Body of pancreas (tissue), 4 donors: ENCODE data around the gene BCL11B. TPM values are rescaled to one million over a fixed set of nuclear protein-coding genes. Genes with fewer than 3 reads are reported as not detected.

ENCODE experiments used
- ATAC-seq: fragments of 150-250 bp; one replicate; pipeline ENCODE4 v1.9.1; 2016
- DNase-seq, 4 donors: peaks; one replicate each; pipeline ENCODE4 v3.0.0-alpha.2; 2019
- H3K27ac ChIP-seq, 4 donors: fragments of 200-600 bp; sonication (generic); 1 replicate in 3 of 4; 2 replicates in 1 of 4; pipeline versions ENCODE4 v1.5.1 to v1.6.1; 2016 to 2019; ENCODE audit warnings: mild to moderate bottlenecking in 1 of 4, mixed read lengths in 1 of 4, moderate library complexity in 1 of 4
- H3K27me3 ChIP-seq, 2 donors: fragments of 200-600 bp; sonication (generic); one replicate each; pipeline ENCODE4 v1.6.0; 2016; ENCODE audit warnings: mild to moderate bottlenecking in 1 of 2
- H3K36me3 ChIP-seq, 2 donors: fragments of 200-600 bp; sonication (generic); replicated peaks in 1 of 2; 2 replicates each; pipeline ENCODE4 v1.5.1; 2016; ENCODE audit warnings: low read depth in 2 of 2; ENCODE audit not compliant: insufficient read depth in 1 of 2
- H3K4me1 ChIP-seq: fragments of 200-600 bp; sonication (generic); one replicate; pipeline ENCODE4 v1.6.0; 2016
- H3K4me3 ChIP-seq, 2 donors: fragments of 200-600 bp; sonication (generic); 1 replicate in 1 of 2; 2 replicates in 1 of 2; pipeline ENCODE4 v1.5.1; 2016 to 2019
- H3K9me3 ChIP-seq, 3 donors: fragments of 200-600 bp; sonication (generic); 1 replicate in 2 of 3; 2 replicates in 1 of 3; pipeline ENCODE4 v1.5.1; 2016
- CTCF ChIP-seq, 7 experiments: fragments of 450-650 bp in 4 of 7; fragments of 200-600 bp in 3 of 7; sonication (generic) in 3 of 7; IDR thresholded peaks; one replicate each; pipeline ENCODE4 v1.5.1; 2016 to 2019; ENCODE audit warnings: antibody characterized with exemption in 7 of 7
- POLR2A ChIP-seq, 3 donors: fragments of 450-650 bp; IDR thresholded peaks; one replicate each; pipeline ENCODE4 v1.6.1; 2016; ENCODE audit warnings: antibody characterized with exemption in 3 of 3, mild to moderate bottlenecking in 2 of 3
- WGBS, 2 donors: methylation state at CpG; one replicate each; pipeline ENCODE4 v1.1.5; 2017; 5-methylcytosine and 5-hydroxymethylcytosine counted together
- intact Hi-C: fragments of 100-400 bp; cut with DNase I; formaldehyde crosslinking; loops from one replicate; pipeline ENCODE4 v1.15.1; 2023
- total RNA-seq, 2 donors: library from RNA; depleted of rRNA; stranded (reverse); fragments of >200 nt; gene quantifications; one replicate each; pipeline ENCODE4 v1.1.0, GENCODE V29; 2016

Gene BCL11B
- total RNA-seq, 2 donors from 2014 or later = 0.78 TPM; not detected in 1

- Histone ChIP-seq H3K27me3 (no peaks in the 10 kb centered on the region), H3K4me3 (no peak overlapping the region), H3K36me3 (no peaks in the 10 kb centered on the region), H3K27ac (no peak overlapping the region), H3K9me3 (no peaks in the 10 kb centered on the region), H3K4me1 (no peaks in the 10 kb centered on the region)
- WGBS, 2 donors = 65 to 67% methylated on average over 1 of the region's 1 CpG
- TF ChIP-seq POLR2A (IDR thresholded peaks at IDR 0.05) = no peak
- TF ChIP-seq CTCF (IDR thresholded peaks at IDR 0.05) = no peak
- ATAC-seq = no peak
- intact Hi-C loops = no loop called here
- no peak for DNase-seq
Measured at GRCh38 chr14:99304208-99304607, 32.2 kb upstream of the BCL11B start.

GRCh38 chr14:99300190-99300589 lies 28.2 kb upstream of the BCL11B start:
- Histone ChIP-seq H3K27ac (no peak overlapping the region), H3K27me3 (no peaks in the 10 kb centered on the region), H3K36me3 (no peaks in the 10 kb centered on the region), H3K4me1 (no peaks in the 10 kb centered on the region), H3K9me3 (no peaks in the 10 kb centered on the region), H3K4me3 (no peak overlapping the region)
- TF ChIP-seq CTCF (IDR thresholded peaks at IDR 0.05) (no peak), POLR2A (IDR thresholded peaks at IDR 0.05) (no peak)
- DNase-seq = no peak
- ATAC-seq = no peak
- intact Hi-C loops = no loop called here

GRCh38 chr14:99296517-99296916 lies 24.5 kb upstream of the BCL11B start:
- ATAC-seq = no peak
- H3K27me3 ChIP-seq = no peaks in the 10 kb centered on the region
- no peaks in the 10 kb centered on the region for H3K9me3 ChIP-seq
- no peaks in the 10 kb centered on the region for H3K36me3 ChIP-seq
- no peak for DNase-seq
- no peaks in the 10 kb centered on the region for H3K4me1 ChIP-seq
- no peak for TF ChIP-seq POLR2A (IDR thresholded peaks at IDR 0.05)
- TF ChIP-seq CTCF (IDR thresholded peaks at IDR 0.05) = no peak
- intact Hi-C loops = no loop called here
- 61 to 81% methylated on average over 10 of the region's 10 CpGs for WGBS, 2 donors
- no peak overlapping the region for H3K4me3 ChIP-seq
- H3K27ac ChIP-seq = no peak overlapping the region

- TF ChIP-seq CTCF (IDR thresholded peaks at IDR 0.05) (no peak), POLR2A (IDR thresholded peaks at IDR 0.05) (no peak)
- H3K36me3 ChIP-seq = no peaks in the 10 kb centered on the region
- H3K27me3 ChIP-seq = no peaks in the 10 kb centered on the region
- no peak overlapping the region for H3K4me3 ChIP-seq
- no peaks in the 10 kb centered on the region for H3K9me3 ChIP-seq
- intact Hi-C loops = no loop called here
- H3K27ac ChIP-seq = no peak overlapping the region
- no peak for ATAC-seq
- no peaks in the 10 kb centered on the region for H3K4me1 ChIP-seq
- 82% methylated on average over 8 to 12 of the region's 12 CpGs for WGBS, 2 donors
- no peak for DNase-seq
Measured at GRCh38 chr14:99289394-99290189, 17.6 kb upstream of the BCL11B start.

GRCh38 chr14:99288948-99289347 lies 17.0 kb upstream of the BCL11B start:
- intact Hi-C loops = no loop called here
- ATAC-seq = no peak
- H3K4me1 ChIP-seq = no peaks in the 10 kb centered on the region
- TF ChIP-seq POLR2A (IDR thresholded peaks at IDR 0.05) = no peak
- TF ChIP-seq CTCF (IDR thresholded peaks at IDR 0.05) = no peak
- H3K9me3 ChIP-seq = no peaks in the 10 kb centered on the region
- H3K27ac ChIP-seq = no peak overlapping the region
- DNase-seq = no peak
- H3K4me3 ChIP-seq = no peak overlapping the region
- no peaks in the 10 kb centered on the region for H3K36me3 ChIP-seq
- WGBS, 2 donors = 71 to 79% methylated on average over 5 of the region's 5 CpGs
- no peaks in the 10 kb centered on the region for H3K27me3 ChIP-seq
